GM21825 (cell line): ENCODE measurements around the gene RASGRF2.
"Not testable (repeated sequence)": the region's sequence is repeated elsewhere in the genome, so short reads cannot be mapped to it uniquely, and the experiment has no call there.

Experiments
- ATAC-seq: cut with Tn5 transposase; IDR thresholded peaks from one replicate; pipeline ENCODE4 v1.9.1; 2021; ENCODE audit warnings: mild to moderate bottlenecking, moderate library complexity; ENCODE audit not compliant: unreplicated experiment

RASGRF2 gene

DNA sequence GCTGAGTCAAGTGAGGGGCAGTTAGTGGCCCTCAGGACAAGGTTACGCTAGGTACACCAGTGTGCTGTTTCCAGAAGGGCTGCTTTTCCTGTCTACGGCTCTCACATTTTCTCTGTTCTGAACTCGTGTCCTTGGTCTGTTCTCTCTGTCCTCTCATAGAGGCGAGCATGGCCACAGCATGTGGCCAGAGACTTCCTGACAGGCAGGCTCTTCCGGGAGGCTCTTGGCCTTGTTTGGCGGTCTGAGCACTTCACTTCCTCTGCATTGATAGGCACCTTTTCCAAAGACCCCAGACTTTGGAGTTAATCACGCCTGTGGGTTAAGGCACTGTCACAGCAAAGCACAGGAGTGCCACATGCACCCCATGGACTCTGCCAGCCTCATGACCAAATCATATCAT is 274.1 kb downstream of the RASGRF2 start:
- no peak for ATAC-seq

- ATAC-seq, result no peak
These were observed 274.6 kb downstream of the RASGRF2 start for GRCh38 chr5:81234801-81235200.

GRCh38 chr5:81235287-81236072 is 275.3 kb downstream of the RASGRF2 start:
- no peak for ATAC-seq

- ATAC-seq, result no peak
These were observed 278.3 kb downstream of the RASGRF2 start for GRCh38 chr5:81238460-81238859.

- ATAC-seq, result no peak
These were observed 279.4 kb downstream of the RASGRF2 start for GRCh38 chr5:81239613-81240012.

DNA sequence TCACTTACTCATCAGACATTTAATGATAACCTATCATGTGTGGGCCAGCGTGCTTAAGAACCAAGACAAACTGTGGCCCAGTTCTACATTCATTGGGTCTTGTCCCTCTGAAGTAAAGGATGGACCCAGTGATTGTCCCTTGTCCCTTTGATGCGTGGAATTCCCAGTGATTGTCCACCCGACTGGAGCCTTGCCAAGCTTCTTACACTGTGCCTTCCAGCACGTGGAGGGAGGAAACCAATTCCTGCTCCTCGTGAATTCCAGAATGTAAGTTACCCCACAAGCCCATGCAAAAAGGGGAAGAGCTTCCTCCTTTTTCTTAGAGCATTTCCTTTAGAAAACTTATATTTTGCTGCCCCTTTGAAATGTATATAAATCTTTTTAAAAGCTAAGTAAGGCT is 280.8 kb downstream of the RASGRF2 start:
- no peak for ATAC-seq

- no peak for ATAC-seq
These were observed 281.9 kb downstream of the RASGRF2 start for GRCh38 chr5:81241961-81242648.

DNA sequence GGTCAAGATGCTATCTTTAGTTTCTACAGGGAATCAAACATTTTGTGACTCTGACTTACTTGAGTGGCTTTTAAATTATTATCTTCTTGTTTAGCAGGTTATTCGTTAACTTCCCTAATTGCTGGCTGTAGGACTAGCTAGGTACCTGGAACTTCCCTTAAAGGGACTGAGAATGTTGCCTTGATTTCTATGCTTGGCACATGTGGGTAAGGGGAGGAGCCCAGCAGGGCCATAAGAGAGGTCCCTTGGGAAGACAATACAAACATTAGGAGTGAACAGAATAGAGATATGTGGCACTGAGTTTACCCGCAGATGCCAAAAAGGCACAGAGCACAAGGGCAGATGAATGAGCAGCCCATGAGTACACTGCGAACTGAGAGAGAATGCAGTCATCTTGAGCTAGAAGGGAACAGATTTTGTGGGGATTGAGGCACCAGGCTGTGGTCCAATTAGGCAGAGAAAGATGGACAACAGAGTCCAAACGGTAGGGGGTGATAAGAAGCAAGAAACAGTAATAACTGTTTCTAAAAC is 282.8 kb downstream of the RASGRF2 start:
- ATAC-seq, result no peak

DNA sequence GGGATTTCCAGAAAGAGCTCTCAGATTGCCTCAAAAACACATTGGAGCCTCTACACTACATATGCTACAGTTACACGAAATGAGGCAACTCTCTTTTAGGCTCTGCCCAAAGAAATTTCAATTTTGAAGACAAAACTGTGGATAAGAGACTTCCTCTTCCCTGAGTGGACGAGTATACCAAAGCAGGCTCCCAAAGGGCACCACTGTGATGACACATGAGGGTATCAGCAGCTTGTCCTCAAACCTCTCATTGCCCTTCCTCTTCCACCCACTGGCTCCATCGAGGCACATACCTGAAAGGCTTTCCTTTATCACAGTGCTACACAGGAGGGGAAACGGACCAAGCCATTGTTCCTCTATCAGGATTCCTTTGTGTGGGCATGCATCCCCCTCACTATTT is 284.3 kb downstream of the RASGRF2 start:
- ATAC-seq, result no peak

- ATAC-seq, result no peak
These were observed 285.7 kb downstream of the RASGRF2 start for GRCh38 chr5:81245871-81246235.

DNA sequence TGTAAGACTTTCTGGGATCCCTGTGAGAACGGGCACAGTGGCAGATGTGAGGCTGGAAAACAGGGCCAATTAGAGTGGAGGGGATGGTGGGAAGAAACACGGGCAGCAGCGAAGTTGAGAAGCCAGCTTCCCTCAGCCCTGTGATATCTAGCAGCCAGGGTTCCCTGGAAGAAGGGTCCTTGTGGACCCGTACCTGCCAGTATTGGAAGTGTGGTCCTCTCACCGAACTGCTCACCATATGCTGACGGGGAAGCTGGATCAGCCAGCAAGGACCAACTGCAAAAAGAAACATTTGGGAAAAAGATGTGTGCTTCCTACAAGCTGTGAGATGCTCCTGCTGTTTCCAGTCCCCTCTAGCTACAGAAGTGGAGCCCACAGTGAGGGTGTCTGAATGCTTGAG is 286.5 kb downstream of the RASGRF2 start:
- ATAC-seq, result no peak

DNA sequence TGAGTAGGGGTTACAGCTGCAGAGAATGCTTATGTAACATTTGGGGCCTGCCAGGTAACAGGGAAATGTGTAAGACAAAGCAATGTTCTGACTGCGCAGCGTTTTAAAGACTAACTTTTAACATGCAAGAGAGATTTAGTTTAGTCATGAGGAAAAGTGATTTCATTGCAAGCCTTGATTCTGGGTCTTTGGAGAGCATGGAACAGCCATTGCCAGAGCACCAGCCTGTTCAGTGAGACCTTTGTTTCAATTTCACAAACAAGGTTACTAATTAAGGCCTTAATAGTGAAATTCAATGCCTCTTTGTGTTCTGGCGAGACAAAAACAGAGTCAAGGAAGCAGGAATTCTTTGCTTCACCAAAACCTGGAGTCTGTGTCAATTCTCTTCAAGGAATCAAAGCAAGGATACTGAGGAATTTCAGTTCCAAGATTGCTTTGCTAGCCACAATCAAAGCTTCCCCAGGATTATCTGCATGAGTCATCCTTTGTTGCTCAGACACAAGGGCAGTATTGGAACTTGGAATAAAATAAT is 287.3 kb downstream of the RASGRF2 start:
- no peak for ATAC-seq

DNA sequence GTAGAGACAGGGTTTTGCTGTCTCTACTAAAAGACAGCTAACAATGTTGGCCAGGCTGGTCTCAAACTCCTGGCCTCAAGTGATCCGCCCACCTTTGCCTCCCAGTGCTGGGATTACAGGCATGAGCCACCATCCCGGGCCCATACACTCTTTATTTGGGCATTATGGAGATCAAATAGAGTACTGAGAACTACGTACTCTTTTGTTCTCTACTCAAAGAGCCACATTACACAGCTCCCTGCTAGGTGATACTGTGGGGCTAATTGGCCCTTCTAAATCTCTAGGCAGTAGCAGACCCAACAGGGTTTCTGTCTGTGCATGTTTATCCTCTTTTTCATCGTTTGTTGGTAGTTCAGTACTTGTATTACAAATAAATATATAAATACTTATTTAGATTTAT is 289.1 kb downstream of the RASGRF2 start:
- ATAC-seq, result no peak

- no peak for ATAC-seq
These were observed 289.8 kb downstream of the RASGRF2 start for GRCh38 chr5:81250004-81250403.

GRCh38 chr5:81251922-81252321 is 291.8 kb downstream of the RASGRF2 start:
- ATAC-seq, result no peak

GRCh38 chr5:81252904-81253303 is 292.7 kb downstream of the RASGRF2 start:
- no peak for ATAC-seq

GRCh38 chr5:81253875-81254274 is 293.7 kb downstream of the RASGRF2 start:
- ATAC-seq, result no peak

GRCh38 chr5:81254886-81255559 is 294.9 kb downstream of the RASGRF2 start:
- ATAC-seq, result no peak

GRCh38 chr5:81256766-81257165 is 296.6 kb downstream of the RASGRF2 start:
- no peak for ATAC-seq

DNA sequence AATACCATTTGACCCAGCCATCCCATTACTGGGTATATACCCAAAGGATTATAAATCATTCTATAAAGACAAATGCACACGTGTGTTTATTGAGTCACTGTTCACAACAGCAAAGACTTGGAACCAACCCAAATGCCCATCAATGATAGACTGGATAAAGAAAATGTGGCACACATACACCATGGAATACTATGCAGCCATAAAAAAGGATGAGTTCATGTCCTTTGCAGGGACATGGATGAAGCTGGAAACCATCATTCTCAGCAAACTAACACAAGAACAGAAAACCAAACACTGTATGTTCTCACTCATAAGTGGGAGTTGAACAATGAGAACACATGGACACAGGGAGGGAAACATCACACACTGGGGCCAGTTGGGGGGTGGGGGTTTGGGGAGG is 302.6 kb downstream of the RASGRF2 start:
- not testable (repeated sequence) for ATAC-seq

- no peak for ATAC-seq
These were observed 304.9 kb downstream of the RASGRF2 start for GRCh38 chr5:81265101-81265500.
